Activated CD8-positive, alpha-beta memory T cell treated with anti-CD3 and anti-CD28 coated beads, Interleukin-2, amount 50 U/mL, for 4 hours (primary cell): Measurements from ENCODE around the gene RBM38.
"Not testable (repeated sequence)": the region's sequence is repeated elsewhere in the genome, so short reads cannot be mapped to it uniquely, and the experiment has no call there.

Source experiments
- DNase-seq: peaks from one replicate; pipeline ENCODE4 v3.0.0-alpha.2; 2020

RBM38 gene

DNA sequence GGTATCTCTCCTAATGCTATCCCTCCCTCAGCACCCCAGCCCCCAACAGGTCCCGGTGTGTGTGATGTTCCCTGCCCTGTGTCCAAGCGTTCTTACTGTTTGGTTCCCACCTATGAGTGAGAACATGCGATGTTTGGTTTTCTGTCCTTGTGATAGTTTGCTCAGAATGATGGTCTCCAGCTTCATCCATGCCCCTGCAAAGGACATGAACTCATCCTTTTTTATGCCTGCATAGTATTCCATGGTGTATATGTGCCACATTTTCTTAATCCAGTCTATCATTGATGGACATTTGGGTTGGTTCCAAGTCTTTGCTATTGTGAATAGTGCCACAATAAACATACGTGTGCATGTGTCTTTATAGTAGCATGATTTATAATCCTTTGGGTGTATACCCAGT, 28.3 kb downstream of the RBM38 start:
- DNase-seq = not testable (repeated sequence)

- no peak for DNase-seq
Observed at GRCh38 chr20:57420571-57421252, 29.5 kb downstream of the RBM38 start.

DNA sequence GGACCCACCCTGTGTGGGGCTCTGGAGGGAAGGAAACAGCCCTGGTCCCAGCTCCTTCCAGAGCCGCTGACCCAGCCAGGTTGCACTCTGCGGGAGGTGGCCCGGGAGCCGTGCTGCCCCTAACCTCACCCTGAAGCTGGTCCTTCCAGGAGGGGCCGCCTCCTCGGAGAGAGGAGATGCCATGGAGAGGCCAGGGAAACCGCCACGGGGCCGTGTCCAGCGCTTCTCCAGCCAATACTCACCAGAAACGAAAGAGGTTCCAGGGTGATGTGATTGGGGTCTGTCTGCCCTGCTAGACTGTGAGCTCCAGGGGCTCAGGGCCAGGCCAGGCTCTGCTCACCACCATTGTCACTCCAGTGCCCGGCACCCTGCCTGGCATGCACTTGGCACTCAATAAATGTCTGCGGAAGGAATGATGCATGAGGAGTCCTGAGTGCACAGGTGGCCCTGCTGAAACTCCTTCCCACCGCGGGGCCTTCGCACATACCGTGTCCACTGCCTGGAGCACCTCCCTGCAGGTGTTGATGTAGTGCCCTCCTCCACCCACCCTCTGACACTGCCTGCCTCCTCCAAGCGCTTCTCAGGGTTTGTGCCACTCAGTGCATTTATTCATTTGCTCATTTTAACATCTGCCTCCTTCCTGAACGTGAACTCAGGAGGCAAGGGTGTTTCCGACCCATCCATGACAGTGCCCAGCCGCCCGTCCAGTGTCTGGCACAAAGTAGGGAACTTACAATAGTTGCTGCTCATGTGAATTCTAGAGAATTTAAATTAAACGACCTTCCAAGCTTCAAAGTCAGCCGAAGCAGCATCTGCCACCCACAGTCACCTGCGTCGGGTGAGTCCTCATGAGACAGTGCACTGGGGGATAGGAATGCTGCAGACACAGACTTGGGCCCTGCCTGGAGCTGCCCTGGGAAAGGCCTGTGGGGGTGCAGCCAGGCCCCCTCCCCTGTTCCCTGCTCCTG, 30.3 kb downstream of the RBM38 start:
- no peak for DNase-seq

- DNase-seq = no peak
Observed at GRCh38 chr20:57422254-57422653, 31.1 kb downstream of the RBM38 start.

GRCh38 chr20:57425150-57426013, 34.2 kb downstream of the RBM38 start:
- DNase-seq = no peak

DNA sequence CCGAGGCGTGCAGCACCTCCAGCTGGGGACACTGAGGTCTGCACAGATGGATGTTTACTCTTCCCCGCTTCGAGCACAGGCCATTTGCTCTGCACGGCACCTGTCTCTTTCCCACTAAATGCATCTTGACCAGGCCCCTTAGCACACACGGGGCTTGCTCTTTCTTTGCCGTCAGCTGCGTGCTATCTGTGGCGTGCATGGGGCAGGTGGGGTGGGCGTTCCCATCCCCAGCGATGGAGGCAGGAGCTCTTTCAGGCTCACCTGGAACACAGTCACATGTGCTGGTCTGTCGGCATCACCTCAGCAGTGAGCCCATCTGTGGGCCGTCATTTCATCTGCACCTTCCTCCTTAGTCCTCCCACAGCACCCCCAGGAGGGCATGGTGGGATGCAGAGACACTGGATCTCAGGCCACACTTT, 35.1 kb downstream of the RBM38 start:
- no peak for DNase-seq

GRCh38 chr20:57426831-57427230, 35.6 kb downstream of the RBM38 start:
- DNase-seq = no peak

DNA sequence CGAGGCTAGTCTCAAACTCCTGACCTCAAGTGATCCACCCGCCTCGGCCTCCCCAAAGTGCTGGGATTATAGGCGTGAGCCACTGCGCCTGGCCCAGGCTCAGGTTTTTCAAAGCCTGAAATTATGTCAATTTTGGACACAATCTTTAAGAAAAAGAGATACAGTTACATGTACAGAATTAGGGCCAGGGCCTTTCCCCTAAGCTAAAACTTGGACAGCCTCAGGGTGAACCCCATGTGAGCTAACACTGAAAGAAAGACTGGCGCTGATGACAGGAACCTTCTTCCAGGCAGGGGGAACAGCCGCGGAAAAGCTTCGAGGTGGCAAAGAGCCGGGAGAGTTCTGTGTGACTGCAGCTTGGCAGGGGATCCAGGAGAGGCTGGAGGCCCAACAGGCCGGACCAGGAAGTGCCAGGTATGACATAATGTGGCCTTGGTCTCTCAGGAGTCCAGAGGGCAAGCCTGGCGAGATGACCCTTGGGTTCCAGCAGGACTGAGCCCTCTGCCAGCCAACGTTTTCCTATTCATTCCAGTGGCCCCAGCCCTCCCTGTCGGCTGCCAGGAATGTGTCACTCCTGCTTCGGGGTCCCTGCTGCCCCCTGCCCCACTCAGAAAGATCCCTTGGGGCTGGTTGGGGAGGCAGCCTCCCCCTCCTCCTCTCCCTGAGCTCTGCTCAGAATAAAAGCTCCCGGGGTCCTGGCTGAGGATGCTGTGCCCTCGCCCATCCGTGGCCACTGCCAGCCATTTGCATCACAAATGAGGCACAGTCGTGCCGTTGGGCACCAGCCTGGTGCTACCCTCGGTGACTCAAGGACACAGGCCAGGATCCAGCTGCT, 37.3 kb downstream of the RBM38 start:
- DNase-seq = no peak

- no peak for DNase-seq
Observed at GRCh38 chr20:57429159-57429496, 37.9 kb downstream of the RBM38 start.

DNA sequence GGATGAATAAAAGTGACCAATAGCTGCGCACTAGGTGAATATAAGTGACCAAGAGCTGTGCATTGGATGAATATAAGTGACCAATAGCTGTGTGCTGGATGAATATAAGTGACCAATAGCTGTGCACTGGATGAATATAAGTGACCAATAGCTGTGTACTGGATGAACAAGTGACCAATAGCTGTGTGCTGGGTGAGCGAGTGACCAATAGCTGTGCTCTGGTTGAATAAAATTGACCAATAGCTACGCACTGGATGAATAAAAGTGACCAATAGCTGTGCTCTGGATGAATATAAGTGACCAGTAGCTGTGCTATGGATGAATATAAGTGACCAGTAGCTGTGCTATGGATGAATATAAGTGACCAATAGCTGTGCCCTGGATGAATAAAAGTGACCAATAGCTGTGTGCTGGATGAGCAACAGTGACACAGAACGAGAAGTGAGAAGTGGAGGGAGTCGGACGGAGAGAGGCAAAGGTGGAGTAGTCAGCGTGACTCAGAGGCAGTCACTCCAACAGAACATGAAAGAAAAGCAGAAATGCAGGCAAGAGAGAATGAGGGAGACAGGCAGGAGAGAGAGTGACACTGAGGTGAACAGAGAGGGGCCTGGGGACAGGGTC, 38.5 kb downstream of the RBM38 start:
- DNase-seq = no peak

- not testable (repeated sequence) for DNase-seq
Observed at GRCh38 chr20:57430201-57430596, 39.0 kb downstream of the RBM38 start.

DNA sequence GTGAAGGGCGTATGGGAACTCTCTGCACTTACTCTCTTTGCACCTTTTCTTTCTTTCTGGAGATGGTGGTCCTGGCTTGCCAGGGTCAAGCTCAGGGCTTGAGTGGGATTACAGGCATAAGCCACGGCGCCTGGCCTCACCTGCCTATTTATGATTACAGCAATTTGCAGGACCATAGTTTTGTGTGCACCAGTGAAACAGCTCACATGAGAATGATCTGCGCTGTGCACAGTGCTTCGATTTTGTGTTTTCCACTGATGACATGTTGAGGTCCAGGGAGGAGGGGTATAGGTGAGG, 40.3 kb downstream of the RBM38 start:
- no peak for DNase-seq

DNA sequence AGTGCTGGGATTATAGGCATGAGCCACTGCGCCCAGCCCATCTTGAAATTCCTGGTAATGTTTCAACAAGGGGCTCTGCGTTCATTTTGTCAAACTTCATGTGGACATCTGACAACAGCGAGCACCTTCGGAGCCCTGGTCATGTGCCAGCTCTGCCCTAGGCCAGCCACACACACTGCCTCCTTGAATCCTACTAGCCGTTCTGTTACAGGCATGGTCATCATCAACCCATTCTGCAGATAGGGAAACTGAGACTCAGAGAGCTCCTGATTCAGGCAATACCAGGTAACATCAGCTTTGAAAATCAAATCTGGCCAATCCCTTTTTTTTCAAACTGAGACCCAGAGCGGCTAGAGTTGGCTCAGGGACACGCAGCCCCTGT, 41.3 kb downstream of the RBM38 start:
- no peak for DNase-seq

GRCh38 chr20:57432862-57433491, 41.8 kb downstream of the RBM38 start:
- peak; percentile 49 for DNase-seq

- no peak for DNase-seq
Observed at GRCh38 chr20:57433657-57434389, 42.6 kb downstream of the RBM38 start.

- no peak for DNase-seq
Observed at GRCh38 chr20:57434390-57434700, 43.1 kb downstream of the RBM38 start.

DNA sequence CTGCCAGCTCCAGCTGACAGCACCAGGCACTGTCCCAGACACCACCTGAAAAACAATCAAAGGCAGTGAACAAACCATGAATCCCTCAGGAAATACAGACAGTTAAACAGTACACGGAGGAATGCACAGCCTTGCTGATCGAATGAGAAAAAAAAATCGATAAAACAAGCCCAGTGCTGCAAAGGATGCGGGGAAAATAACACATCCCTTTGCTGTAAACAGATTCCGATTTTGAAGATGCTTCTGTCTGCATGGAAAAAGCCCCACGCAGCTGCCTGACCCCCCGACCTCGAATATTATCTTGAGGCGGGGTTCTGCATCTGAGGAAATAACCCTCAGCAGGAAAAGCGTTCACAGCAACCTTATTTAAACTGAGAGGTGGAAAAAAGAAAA, 43.9 kb downstream of the RBM38 start:
- no peak for DNase-seq

- peak; percentile 39 for DNase-seq
Observed at GRCh38 chr20:57435498-57436222, 44.5 kb downstream of the RBM38 start.

- DNase-seq = no peak
Observed at GRCh38 chr20:57436223-57436545, 45.0 kb downstream of the RBM38 start.

- no peak for DNase-seq
Observed at GRCh38 chr20:57437267-57437666, 46.1 kb downstream of the RBM38 start.
